GM10847 (cell line): Measurements from ENCODE around the gene FKRP.

Experiments
- POLR2A ChIP-seq: IDR thresholded peaks from 2 replicates; pipeline ENCODE4 v1.6.1; 2011; ENCODE audit not compliant: insufficient read length; ENCODE audit errors: extremely low read depth

The FKRP gene

GRCh38 chr19:46725036-46725820 lies 20.6 kb upstream of the FKRP start:
- TF ChIP-seq POLR2A: no peak

DNA sequence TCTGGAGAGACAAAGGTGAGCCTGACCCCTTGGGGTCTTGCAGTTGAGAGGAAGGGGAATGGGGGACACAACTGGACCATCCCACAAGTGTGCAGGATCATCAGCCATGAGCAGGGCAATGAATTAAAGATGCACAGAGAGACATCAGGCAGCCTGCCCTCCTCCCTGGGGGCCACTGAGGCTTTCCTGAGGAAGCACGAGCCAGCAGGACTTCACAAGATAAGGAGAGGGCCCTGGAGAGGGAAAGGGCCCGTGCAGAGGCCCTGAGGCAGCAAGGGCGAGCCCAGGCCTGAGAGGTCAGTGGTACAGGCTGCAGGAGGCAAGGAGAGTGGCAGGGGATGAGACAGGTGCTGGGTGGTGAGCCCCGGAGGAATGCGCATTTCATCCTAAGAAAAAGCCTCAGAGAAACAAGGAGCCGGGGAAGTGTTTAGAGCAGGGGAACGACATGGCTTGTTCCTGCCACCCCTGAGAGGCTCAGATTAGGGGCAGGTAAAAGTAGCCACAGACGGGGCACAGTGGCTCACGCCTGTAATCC lies 19.9 kb upstream of the FKRP start:
- TF ChIP-seq POLR2A: no peak

DNA sequence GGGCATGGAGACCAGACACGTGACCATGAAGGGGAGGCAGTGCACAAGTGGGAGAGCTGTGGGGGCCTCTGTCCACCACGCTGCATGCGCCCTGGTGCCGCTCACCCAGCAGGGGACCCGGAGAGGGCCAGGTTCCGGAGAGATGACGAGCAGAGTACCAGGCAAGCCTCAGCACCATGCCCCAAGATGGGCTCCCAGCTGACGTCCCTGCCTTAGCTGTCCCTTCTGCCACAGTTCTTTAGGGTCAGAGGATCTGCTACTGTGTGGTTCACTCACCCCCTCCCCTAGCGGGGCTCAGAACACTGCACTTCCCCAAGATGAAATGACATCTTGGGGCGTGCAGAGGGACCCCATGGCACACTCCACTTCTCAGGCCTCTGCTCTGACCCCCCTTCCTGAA lies 19.3 kb upstream of the FKRP start:
- no peak for TF ChIP-seq POLR2A

- TF ChIP-seq POLR2A: no peak
Observed at GRCh38 chr19:46726971-46727501, 18.8 kb upstream of the FKRP start.

DNA sequence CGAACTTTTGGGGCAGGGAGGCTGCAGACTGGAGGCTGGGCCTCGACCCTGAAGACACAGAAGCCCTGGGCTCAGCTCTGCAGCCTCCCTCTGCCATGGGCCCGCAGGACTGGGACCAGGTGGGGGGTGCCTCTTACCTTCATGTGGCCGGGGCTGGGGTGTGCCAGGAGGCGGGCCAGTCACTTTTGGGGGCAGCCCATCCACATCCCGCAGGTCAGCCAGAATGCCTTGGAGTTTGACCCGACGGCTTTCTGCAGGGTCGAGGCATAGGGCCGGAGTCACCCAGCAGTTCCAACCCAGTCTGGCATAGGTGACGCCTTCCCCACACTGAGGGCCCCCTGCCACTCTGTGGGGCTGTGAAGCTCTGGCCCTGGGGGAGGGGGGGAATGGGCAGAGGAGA lies 18.1 kb upstream of the FKRP start:
- no peak for TF ChIP-seq POLR2A

DNA sequence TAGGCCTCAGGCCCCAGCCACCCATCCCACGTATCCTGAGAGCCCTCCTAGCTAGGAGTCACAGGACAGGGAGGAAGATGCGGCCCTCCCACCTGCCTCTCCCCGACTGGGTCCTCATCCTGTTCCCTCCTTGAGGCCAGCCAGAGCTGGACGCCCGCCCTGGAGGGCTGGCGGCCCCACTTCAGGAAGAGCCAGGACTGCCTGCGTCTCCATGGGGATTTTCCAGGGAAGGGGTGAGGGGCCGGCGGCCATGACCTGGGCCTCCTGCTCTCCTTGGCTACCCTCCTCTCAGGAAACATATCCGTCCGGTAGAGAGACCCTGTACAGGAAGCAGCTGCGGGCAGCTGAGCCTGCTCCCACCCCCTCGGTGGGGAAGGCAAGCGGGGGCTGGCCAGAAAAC lies 17.6 kb upstream of the FKRP start:
- no peak for TF ChIP-seq POLR2A

- TF ChIP-seq POLR2A: no peak
Observed at GRCh38 chr19:46728693-46729339, 17.0 kb upstream of the FKRP start.

DNA sequence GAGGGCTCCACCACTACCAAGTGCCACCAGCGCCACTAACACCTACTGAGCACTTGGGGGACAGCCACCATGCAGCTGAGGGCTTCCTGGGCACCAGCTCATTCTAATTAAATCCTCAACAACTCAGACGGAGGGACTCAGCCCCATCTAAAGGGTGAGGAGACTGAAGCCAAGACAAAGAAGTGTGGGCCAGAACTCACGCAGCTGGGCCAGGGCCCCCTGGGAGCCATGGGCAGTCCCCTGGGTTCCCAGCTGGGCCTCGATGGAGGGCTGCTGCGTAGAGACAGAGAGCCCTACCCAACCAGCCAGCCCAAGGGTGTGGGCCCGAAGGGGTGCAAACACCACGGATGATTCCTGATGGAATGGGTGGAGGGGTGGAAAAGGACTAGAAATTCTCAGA lies 16.2 kb upstream of the FKRP start:
- TF ChIP-seq POLR2A: no peak

DNA sequence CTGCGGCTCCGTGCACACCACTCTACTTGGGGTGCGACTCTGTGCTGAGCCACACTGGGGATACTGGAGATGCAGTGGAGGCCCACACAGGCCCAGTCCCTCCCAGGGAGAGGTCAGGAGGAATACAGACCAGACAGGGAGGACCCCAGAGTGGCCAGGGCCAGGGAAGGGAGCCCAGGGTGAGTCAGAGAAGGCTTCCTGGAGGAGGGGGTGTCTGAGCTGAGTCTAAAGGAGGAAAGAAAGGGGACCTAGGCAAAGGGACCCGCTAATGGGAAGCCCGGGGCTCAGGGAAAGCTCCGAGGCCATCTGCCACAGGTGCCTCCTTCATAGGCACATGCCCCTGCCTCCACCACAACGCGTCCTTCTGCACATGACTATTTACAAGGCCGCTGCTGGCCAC lies 15.7 kb upstream of the FKRP start:
- no peak for TF ChIP-seq POLR2A

- TF ChIP-seq POLR2A: no peak
Observed at GRCh38 chr19:46730595-46730994, 15.3 kb upstream of the FKRP start.

DNA sequence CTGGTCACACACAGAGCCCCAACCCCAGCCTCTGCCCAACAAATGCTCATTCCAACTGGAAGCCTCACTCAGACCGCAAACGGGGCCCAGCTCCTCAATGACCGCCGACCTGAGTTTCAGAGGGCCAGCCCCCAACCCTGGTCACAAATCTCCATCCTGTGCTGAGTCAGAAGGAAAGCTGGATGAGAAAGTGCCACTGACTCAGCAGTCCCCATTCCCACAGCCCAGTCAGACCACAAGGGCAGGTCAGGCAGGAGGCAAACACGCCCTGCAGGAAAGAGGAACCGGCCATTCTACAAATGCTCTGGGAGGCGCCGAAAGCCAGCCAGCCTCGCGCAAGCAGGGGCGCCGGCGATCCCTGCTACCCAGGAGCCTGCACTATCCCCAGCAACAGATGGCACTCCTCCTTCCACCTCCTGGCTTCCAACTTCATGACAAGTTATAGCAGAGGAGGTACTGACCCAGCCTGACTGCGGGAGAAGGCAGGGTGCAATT lies 14.8 kb upstream of the FKRP start:
- no peak for TF ChIP-seq POLR2A

DNA sequence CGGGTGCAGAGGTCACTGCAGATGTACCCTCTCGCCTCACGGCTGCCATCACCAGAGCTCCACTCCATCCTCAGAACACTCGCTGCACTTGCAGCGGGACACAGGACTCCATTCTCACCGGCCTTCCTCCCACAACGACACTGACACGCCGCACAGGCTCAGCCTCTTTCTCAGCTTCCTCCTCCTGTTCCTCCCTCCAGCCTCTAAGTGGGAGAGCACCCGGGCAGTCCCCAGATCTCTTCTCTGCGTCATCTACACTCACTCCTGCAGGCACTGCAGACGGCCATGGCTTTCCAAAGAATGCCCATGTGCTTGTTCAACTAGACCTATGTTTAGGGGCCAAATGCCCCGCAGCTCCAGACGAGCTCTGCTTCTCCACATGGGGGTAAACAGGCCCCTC lies 14.3 kb upstream of the FKRP start:
- no peak for TF ChIP-seq POLR2A

GRCh38 chr19:46732172-46732938 lies 13.5 kb upstream of the FKRP start:
- no peak for TF ChIP-seq POLR2A

- TF ChIP-seq POLR2A: no peak
Observed at GRCh38 chr19:46732966-46733689, 12.7 kb upstream of the FKRP start.
